Left hindlimb (tissue), 1 donor: ENCODE results near the gene TNFAIP6.
"Not testable (repeated sequence)": the region's sequence is repeated elsewhere in the genome, so short reads cannot be mapped to it uniquely, and the experiment has no call there.

Experiments used
- DNase-seq: peaks from one replicate; pipeline ENCODE4 v3.0.0-alpha.2; 2018

TNFAIP6 gene

DNA sequence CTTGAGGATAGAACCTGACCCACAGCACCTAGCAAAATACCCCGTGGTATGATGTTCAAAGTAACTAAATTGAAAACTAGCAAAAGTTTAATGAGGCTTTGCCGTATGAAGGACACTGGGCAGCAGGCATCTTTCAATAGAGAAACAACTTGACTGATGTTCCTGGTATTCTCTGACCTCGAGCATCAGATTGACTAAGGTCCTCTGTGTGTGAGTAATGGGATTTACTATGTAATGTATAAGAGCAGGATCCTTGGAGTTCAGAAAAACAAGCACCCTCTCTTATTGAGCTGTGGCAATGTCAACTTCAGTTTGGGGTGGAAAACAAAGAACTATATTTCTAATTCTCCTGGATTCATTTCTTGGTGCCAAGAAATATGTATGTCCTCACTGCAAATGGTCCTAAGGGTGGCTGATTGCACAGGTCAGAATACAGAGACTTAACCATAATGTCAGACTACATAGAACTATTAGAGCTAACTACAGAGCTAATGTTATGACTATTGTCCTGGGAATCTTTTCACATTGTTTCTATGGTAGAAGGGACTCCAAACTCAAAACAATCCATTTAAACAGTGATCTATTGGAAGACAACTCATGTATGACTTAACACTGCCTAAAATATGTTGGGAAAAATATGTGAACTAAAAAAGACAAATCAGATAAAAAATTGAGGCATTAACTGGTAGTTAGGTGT, 4.4 kb downstream of the TNFAIP6 start:
- DNase-seq: no peak

DNA sequence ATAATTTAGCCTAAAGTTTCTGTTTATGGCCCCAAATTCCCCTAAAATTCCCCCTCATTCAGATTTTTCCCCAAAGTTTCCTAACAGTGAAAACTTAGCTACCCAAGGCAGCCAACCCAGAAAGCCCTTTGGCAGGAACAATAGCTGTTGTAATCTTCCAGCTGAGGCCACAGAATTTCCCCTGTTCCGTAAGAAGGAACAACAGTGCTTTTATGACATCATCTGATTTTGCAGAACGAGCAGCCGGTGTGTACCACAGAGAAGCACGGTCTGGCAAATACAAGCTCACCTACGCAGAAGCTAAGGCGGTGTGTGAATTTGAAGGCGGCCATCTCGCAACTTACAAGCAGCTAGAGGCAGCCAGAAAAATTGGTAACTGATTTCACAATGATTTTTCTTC, 6.3 kb downstream of the TNFAIP6 start:
- peak; percentile 45 for DNase-seq

DNA sequence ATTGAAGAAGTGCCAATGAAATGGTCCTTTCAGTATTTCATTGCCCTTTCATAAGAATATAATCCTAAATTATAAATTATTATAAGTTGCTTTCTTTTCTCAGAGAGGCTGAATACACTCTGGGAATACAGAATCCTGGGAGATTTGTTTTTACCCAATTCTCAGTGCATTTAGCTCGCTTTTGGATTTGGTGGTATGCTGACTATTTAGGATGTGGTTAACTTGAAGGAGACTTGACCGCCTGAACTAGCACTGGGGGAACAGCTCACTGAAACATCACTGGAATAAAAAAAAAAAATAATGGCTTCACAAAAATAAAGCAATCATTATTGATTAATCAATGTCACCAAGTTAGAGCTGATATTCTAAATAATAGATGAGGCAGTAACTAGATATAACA, 10.2 kb downstream of the TNFAIP6 start:
- DNase-seq: no peak

DNA sequence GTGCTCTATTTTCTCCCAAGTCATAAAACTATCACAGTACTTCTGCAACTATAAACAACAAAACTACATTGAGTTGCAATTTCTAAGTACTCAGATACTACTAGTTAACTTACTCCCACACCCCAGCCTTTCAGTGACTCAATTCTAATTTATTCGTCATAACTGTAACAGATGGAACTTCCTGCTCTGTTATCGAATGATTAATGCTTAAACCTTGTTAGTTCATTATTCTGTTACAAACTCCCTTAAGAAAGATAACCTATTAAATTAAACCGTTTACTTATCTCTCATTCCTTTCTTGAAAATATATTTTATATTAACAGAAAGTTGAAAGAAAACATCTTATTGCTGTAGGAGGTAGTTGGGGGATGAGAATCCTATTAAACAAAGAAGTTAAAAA, 17.0 kb downstream of the TNFAIP6 start:
- no peak for DNase-seq

DNA sequence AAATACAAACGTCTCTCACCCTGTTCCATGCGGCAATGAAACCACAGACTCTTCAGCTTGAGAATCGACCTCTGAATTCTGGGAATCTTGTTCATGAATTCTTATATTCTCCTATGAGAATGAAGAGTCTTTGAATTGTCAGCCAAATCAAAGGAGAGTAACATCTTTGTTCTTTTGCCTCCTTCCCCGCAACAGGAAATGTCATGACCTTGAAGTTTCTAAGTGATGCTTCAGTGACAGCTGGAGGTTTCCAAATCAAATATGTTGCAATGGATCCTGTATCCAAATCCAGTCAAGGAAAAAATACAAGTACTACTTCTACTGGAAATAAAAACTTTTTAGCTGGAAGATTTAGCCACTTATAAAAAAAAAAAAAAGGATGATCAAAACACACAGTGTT, 21.8 kb downstream of the TNFAIP6 start:
- DNase-seq: no peak

DNA sequence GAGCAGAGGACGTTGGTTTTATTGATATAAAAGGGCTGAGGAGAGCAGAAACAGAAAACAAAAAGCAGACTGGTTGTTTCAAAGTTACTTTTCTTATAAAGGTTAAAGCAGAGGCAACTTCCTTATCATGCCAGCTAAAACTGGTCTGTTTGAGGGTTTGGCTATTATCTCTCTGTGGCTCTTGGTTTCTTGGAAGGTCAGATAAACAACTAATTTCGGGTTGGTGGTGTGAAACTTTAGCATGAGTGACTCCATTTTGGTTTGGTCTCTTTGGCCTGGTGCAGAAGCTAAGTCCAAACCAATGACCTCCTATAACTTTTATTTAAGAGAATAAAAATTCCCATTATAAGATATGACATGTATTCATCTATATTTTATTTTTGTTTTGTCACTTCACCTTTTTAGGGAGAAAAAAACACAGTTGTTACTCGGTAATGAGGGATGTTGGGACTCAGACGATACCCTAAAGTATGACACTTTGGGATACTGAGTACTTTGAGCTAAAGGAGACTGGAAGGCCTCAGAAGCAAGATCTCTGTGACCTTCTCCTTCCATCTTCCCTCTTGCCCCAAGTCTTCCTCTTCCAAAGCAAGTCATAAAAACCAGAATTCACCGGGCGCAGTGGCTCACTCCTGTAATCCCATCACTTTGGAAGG, 23.3 kb downstream of the TNFAIP6 start:
- no peak for DNase-seq

DNA sequence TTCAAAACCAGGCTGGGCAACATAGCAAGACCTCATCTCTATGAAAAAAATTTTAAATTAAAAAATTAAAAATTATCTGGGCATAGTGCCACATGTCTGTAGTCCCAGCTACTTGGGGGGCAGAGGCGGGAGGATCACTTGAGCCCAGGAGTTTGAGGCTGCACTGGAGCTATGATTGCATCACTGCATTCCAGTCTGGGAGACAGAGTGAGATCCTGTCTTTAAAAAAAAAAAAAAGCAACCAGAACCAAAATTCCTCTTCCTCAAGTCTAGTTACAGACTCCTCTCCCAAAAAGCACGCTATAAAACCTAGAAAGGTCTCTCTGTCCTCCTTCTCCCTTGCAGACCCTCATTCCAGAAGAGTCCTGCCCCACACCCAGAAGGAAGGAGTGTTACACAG, 23.9 kb downstream of the TNFAIP6 start:
- no peak for DNase-seq

DNA sequence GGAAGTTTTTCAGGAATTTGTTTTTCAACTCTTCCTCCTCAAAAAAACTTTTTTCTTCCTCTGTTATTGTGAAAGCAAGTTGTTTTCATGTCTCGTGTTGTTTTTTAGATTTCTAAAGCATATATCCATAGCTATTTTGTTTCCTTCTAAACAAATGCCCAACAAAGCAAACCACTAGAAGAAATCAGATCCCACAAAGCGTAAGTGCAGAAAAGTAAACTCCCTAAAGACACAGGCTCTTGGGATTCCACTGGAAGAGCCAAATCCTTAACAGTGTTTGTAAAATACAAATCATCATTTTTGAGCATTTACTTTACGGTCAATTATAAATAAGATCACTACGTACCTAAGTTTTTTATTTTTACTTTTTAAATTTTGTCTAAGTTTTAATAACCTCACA, 30.6 kb downstream of the TNFAIP6 start:
- DNase-seq: no peak

DNA sequence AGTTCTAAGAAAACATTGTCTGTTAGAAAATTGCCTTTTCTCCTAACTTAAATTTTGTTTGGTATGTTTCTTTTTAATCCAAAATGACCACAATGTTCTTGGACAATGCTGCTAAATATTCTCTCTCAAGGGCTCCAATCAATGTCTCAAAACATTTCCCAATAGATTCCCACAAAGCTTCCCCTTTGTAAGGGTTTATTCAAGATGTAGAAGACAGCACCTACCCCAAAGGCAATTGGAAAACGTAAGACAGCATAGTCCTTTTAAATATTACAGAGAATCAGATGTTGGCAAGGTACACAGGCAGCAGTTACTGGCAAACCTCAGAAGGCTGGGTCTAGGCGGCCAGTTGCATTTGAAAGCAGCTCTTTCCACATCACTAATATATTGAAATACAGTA, 34.0 kb downstream of the TNFAIP6 start:
- DNase-seq: no peak

DNA sequence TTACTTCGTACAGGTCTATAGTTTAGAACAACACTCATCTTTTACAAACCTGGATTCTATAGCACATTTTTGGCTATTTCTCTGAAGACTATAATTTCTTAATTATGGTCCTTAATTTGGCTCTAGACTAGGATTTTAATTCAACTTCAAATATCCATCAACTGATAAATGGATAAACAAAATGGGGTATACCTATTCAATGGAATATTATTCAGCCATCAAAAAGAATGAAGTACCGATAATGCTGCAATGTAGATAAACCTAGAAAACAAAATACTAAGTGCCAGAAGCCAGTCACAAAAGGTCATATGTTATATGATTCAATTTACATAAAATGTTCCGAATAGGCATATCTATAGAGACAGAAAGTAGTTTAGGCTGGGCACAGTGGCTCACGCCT, 37.1 kb downstream of the TNFAIP6 start:
- no peak for DNase-seq

DNA sequence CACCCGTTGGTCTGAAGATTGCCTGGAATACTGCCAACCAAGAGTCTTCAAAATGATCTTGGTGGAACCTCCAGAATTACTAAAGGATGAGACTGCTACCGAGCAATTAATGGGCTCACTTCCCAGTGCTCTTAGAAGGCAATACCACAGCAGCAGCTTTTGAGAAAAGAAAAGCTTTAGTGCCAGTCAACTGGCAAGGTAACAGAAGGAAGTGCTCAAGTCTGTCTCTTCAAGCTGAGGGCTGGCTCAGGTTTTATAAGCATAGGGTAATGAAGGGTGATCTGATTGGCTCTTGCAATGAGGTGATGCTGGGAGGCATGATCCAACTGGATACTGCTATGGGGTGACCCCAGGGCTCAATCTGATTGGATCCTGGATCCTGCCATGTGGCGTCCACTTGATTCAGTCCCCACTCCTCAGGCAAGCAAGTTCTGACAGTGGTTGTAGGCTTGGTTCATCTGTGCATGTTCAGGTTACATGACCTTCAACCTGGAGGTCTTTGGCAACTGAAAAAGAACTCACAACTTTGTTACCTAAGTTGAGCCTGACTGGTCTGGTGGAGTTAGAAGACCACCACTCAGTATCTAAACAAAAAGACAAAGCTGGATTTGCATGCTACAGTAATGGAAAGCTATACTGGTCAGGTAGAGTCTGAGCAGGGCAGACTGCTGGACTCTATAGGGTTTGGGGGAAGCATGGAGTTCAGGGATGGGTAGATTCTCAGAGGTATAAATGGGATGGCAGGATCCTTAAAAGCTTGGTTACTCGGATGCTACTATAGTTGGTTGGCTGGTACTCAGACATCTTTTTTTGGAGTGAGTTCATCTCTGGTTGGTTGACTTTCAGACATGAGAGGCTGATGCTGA, 38.4 kb downstream of the TNFAIP6 start:
- DNase-seq: no peak

DNA sequence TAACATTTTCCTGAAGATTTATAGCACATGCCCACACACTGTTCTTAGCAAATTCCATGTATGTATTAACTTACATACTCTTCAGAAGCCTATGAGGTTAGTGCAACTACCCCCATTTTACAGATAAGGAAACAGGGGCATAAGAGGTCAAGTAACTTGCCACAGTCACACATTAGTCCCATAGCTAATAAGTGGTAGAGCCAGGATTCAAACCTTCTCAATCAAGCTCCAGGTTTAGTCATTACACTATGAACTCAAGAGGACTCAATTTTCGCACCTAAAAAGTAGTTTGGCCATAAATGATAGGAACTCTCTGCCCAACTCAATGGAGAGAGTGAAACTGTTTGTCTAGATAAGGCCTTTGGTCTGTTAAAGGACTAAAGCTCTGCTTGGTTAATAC, 42.6 kb downstream of the TNFAIP6 start:
- DNase-seq: no peak

DNA sequence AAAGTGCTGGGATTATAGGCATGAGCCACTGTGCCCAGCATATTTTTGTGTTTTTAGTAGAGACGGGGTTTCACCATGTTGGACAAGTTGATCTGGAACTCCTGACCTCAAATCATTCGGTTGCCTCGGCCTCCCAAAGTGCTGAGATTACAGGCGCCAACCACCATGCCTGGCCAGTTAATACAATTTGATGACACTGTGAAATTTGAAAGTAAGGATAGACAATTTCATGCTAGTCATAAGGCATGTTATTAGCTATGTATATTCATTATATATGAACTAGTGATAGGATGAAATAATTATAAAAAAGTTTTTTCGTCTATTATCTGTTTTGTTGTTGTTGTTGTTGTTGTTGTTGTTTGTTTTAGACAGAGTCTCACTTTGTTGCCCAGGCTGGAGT, 43.8 kb downstream of the TNFAIP6 start:
- no peak for DNase-seq

DNA sequence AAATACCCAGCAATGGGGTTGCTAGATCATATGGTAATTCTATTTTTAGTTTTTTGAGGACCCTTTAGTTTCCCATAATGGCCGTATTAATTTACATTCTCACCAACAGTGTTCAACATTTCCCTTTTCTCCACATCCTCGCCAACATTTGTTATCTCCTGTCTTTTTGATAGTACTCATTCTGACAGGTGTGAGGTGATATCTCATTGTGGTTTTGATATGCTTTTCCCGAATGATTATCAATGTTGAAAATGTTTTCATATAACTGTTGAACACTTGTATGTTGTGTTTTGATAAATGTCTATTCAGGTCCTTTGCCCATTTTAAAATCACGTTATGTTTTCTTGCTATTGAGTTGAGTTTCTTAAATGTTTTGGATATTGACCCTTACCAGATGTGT, 46.5 kb downstream of the TNFAIP6 start:
- no peak for DNase-seq

DNA sequence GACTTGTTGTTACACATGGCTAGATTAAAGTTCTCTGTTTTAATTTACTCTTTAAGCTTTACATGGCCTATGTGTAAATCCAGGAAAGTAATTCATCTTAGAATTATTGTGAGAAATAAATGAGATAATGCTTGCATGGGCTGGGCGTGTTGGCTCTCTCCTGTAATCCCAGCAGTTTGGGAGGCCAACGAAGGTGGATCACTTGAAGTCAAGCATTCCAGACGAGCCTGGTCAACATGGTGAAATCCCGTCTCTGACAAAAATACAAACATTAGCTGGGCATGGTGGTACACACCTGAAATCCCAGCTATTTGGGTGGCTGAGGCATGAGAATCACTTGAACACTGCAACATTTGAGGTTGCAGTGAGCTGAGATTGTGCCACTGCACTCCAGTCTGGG, 48.0 kb downstream of the TNFAIP6 start:
- no peak for DNase-seq

DNA sequence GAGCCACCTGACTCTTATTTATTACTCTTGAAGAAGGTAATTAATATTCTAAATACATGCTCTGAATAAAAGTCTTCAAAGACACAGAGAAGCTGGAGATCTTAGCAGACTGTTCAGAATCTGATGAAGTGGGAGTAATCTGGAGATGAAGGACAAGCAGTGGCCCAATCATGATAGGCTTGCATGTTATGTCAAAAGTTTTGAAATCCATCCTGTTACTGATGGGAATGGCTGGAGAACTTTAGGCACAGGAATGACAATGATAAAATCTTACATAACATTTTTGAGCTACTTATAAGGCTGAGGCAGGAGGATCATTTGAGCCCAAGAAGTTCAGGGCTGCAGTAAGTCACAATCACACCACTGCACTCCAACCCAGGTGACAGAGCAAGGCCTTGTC, 49.9 kb downstream of the TNFAIP6 start:
- no peak for DNase-seq

DNA sequence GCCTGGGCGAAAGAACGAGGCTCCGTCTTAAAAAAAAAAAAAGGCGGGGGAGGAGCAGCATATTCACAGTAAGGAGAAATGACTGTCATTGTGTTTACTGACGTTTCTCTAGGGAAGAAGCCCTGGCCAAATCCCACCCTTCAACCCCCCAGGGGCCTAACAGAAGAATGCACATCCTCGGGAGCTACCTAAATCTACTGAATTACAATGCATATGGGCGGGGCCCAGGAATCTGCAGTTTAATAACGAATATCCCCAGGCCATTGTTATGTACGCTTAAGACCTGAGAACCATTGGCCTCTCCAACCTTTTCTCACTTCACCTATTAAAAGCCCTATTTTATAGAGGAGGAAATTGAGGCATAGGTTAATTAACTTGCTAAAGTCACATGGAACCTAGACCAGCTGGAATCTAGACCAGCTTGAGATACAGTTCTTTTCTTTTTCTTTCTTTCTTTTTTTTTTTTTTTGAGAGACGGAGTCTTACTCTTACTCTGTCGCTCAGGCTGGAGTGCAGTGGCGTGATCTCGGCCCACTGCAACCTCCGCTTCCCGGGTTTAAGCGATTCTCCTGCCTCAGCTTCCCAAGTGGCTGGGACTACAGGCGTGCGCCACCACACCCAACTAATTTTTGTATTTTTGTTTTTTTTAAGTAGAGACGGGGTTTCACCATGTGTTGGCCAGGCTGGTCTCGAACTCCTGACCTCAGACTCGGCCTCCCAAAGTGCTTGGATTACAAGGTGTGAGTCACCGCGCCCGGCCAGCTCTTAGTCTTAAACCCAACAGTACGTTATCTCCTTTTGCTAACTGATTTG, 51.6 kb downstream of the TNFAIP6 start:
- DNase-seq: peak; percentile 30

DNA sequence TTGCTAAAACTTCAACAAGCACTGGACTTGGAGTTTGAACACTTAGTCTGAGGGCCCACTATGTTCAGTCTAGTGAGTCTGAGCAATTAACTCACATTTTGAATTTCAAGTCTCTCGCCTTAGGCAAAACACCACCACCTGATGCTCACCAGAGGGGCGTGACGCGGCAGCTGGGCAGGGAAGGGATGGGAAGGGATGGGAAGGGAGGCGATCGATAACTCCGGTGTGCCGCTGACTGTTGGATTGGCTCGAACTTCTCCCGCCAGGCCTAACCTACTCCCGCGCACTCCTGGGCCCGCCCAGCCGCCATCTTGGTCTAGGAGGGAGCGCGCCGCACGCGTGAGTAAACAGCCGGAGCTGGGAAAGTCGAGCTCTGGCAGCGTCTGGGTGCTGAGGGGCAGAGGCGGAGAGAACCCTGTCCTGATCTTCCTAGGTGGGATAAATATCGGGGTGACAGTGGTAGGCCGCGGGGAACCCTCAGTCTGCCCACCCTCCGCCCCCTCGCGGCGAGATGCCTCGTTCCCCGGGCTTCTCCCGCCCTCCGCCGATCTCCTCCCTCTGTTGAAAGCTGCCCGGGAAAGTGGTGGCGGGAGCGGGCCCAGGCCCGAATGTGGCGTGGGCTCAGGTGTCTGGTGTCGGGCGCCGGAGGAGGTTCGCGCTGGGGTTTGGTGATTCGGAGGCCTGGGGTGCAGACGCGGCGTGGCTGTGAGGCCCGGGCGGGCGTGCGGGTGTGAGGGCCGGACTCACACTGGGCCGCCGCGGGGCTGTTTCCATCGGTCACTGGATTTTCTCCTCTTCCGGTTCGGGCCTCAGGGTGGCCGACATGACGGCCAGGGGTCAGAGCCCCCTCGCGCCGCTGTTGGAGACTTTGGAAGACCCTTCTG, 52.5 kb downstream of the TNFAIP6 start, which contains the start of gene RIF1:
Gene RIF1, plus strand, starts transcription at position 302 of the 884 bp plus-strand sequence. Its CDS starts 522 bp downstream, at position 824.
- peak; percentile 94 for DNase-seq

DNA sequence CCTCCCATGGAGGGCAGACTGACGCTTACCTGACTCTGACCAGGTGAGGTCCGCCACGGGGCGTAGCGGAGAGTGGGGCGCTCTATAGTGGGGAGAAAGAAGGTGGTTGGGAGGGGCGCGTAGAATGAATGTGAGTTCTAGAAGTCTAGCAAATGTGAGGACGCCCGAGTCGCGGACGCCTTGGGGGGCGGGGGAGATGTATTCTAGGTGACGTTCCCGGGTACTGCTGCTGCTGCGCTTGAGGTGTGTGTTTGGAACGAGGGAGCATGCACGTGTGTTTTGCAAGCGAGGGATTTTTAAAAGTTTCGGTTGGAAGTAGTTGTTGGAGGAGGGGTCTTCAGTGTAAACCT, 53.1 kb downstream of the TNFAIP6 start:
- no peak for DNase-seq

DNA sequence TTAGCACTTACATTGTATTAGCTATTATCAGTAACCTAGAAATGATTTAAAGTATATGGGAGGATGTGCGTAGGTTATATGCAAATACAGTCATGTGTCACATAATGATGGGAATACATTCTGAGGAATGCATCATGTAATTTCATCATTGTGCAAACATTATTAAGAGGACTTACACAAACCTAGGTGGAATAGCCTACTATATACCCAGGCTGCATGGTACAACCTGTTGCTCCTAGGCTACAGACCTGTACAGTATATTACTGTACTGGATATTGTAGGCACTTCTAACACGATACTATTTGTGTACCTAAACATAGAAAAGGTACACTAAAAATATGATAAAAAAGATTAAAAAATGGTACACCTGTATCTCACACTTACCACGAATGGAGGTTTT, 60.3 kb downstream of the TNFAIP6 start:
- DNase-seq: no peak

DNA sequence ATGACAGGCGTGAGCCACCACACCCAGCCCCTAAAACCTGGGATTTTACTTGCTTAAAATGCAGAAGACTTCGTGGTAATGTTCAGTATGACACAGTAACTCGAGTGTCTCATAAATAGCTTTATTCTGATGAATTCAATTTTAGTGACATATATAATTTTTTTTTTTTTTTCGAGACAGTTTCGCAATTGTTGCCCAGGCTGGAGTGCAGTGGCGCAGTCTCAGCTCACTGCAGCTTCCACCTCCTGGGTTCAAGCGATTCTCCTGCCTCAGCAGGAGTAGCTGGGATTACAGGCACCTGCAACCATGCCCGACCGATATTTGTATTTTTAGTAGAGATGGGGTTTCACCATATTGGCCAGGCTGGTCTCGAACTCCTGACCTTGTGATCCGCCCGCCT, 64.3 kb downstream of the TNFAIP6 start:
- not testable (repeated sequence) for DNase-seq

DNA sequence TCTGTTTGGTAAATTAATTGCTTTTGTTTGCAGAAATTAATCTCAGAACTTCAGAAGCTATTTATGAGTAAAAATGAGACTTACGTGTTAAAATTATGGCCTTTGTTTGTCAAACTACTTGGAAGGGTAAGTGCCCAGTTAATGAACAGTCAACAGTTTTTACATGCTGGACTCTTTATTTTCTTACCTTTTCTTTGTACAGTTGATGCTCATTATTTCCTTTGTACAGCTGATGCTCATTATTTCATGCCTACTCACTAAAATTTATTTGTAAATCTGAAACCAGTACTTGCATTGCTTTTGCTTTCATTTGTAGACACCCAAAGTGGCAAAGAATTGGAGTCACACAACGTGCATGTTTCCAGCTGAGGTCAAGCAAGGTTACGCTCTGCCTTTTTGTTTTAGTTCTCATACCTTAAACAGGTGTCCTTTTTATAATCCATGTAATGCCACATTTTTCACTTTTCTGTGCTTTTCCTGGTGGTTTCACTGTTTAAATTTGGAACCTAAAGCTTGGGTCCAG, 65.6 kb downstream of the TNFAIP6 start:
- no peak for DNase-seq
